OCI-LY1 (cell line): ENCODE results near the gene AHSG.

Experiments
- EZH2 ChIP-seq: fragments of 200-600 bp; sonication (generic), shearing (Covaris generic); IDR thresholded peaks from 2 replicates; pipeline ENCODE4 v1.8.0; 2017; ENCODE audit warnings: borderline replicate concordance, mixed run types, mild to moderate bottlenecking, antibody characterized with exemption, low read length, moderate library complexity, mixed read lengths
- TF ChIP-seq, protein P1 (sequence below): fragments of 200-600 bp; sonication (generic), shearing (Covaris generic); IDR thresholded peaks from 2 replicates; pipeline ENCODE4 v1.5.1; 2017; ENCODE audit warnings: mild to moderate bottlenecking, antibody characterized with exemption, low read length, moderate library complexity, mixed read lengths

DNA sequence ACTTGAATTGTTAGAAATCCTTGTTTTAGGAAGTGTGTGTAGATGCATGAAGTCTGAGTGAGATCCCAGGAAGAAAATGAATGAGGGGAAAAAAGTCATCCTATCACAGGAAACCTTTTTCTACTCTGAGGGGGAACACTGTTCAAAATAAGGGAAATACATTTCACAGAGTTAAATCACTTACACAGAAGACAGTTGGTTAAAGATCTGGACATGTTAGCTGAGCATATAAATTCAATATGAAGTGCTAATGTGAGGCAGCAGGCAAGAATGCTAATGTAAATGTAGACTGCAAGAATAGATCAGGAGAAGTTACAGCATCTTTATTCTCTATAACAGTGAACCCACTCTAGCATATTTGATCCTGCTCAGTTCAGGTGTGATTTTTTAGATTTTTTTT lies 48.3 kb upstream of the AHSG start:
- TF ChIP-seq, protein P1, sequence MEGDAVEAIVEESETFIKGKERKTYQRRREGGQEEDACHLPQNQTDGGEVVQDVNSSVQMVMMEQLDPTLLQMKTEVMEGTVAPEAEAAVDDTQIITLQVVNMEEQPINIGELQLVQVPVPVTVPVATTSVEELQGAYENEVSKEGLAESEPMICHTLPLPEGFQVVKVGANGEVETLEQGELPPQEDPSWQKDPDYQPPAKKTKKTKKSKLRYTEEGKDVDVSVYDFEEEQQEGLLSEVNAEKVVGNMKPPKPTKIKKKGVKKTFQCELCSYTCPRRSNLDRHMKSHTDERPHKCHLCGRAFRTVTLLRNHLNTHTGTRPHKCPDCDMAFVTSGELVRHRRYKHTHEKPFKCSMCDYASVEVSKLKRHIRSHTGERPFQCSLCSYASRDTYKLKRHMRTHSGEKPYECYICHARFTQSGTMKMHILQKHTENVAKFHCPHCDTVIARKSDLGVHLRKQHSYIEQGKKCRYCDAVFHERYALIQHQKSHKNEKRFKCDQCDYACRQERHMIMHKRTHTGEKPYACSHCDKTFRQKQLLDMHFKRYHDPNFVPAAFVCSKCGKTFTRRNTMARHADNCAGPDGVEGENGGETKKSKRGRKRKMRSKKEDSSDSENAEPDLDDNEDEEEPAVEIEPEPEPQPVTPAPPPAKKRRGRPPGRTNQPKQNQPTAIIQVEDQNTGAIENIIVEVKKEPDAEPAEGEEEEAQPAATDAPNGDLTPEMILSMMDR: no peak
- TF ChIP-seq EZH2: no peak
